Esophagus muscularis mucosa (tissue), 4 donors: ENCODE measurements around the gene GRID1.

ENCODE experiments used
- CTCF ChIP-seq, 3 experiments: fragments of 200-600 bp in 2 of 3; fragments of 450-650 bp in 1 of 3; sonication (generic) in 2 of 3; IDR thresholded peaks; one replicate each; pipeline ENCODE4 v1.5.1; 2017 to 2019; ENCODE audit warnings: antibody characterized with exemption in 3 of 3, mild to moderate bottlenecking in 2 of 3, moderate library complexity in 1 of 3
- EP300 ChIP-seq: sonication (generic); formaldehyde crosslinking; IDR thresholded peaks from one replicate; pipeline ENCODE4 v1.6.1; 2017; ENCODE audit warnings: antibody characterized with exemption
- POLR2A ChIP-seq: fragments of 450-650 bp; IDR thresholded peaks from one replicate; pipeline ENCODE4 v1.6.1; 2017; ENCODE audit warnings: antibody characterized with exemption, moderate library complexity, mild to moderate bottlenecking, low read depth
- POLR2AphosphoS5 ChIP-seq, 2 donors: sonication (generic); formaldehyde crosslinking; IDR thresholded peaks; one replicate each; pipeline ENCODE4 v1.6.1; 2017; ENCODE audit warnings: antibody characterized with exemption in 2 of 2

GRCh38 chr10:86224354-86225102, 142.1 kb downstream of the GRID1 start:
- no peak for TF ChIP-seq CTCF (IDR thresholded peaks at IDR 0.05)
- TF ChIP-seq POLR2A, result no peak
- TF ChIP-seq POLR2AphosphoS5 (IDR thresholded peaks at IDR 0.05), result no peak
- no peak for TF ChIP-seq EP300
